NCI-H146 treated with DMSO at 0.1 percent for 48 hours (cell line): ENCODE measurements around the gene RPUSD4.

Experiments
- DNase-seq: peaks from one replicate; lab custom pipeline; 2025; ENCODE audit not compliant: unreplicated experiment; lab: John Stamatoyannopoulos, UW

RPUSD4 gene

DNA sequence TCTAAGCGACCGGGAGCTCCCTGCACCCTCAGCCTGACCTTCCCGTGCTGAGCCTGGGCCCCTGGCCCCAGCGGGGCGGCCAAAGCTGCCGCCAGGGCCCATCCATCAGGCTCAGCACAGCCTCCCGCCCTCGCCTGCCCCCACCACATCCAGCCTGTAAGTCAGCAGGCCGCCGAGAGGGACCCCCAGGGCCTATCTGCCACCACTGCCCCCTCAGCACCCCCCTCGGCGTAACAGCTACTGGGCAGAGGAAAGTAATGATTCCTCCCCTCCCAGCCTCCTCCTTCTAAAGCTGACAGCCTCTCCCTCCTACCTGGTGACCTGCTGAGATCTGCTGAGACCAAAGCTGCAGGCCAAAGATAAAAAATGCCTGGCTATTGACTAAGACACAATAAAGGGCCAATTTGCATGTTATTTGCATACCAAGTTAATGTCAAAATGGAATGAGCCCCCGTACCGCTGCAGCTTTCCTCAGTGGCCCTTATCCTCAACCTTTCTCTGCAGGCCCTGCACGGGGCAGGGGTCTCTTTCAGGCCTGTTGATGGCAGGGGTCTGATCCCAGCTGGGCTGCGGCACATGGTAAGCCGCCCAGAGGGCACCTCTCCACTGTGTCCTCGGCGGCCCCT lies 51.6 kb downstream of the RPUSD4 start:
- no peak for DNase-seq

DNA sequence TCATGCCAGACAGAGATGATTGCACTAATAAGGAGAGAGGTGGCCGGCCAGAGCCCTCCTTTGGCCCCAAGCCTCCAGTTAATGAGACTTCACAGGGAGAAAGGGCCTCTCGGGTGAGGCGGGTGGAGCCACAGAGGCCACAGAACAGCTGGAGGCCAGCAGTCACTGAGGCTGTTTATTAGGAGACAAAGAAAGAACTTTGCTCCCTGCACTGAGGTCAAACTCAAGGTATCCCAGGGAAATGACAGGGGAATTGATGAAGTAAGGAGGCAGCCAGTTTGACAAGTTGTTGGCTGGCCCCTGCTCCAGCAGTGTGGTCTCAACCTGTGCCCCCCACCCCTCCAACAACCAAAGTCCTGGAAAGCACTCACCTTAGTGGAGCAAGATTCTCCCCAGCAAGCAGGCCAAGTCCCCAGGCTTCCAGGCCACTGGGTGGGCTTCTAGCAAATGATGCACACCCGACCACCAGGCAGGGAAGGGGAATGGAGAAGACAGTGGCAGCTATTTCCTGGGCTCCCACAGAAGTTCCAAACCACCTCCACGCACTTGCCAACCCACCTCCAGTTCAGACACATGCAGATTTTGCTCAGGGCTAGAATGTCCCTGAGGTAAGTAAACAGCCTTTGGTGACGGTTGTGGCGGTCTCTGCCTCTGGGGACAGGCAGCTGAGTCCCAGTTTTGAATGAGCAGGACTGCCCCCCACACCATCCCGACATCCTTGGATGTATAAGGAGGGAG lies 53.2 kb downstream of the RPUSD4 start:
- DNase-seq: no peak

DNA sequence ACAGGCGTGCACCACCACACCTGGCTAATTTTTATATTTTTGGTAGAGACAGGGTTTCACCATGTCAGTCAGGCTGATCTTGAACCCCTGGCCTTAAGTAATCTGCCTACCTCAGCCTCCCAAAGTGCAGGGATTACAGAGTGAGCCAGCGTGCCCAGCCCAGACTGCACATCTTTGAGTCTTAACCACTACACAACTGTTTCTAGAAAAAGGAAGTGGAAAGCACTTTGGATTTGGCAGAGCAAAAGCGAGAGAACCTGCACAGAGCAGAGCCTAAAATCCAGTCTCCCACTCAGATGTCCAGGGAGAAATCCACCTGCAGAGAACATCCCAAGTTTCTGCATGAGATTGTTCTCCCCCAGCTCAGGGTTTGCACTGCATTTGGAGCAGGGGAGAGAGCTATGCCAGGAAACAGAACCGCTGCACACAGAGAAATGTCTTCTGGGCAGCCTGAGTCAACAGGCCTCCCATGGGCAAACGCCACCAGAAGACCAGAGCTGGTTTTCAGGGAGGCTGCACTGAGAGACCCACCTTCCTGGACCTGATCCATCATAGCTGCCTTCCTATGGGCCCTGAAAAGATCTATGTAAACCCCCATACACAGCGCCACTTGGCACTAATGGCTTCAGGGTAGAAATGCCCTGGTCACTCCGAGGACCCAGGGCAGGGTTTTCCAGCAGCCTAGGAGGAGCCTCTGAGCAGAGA lies 54.0 kb downstream of the RPUSD4 start:
- DNase-seq: no peak

DNA sequence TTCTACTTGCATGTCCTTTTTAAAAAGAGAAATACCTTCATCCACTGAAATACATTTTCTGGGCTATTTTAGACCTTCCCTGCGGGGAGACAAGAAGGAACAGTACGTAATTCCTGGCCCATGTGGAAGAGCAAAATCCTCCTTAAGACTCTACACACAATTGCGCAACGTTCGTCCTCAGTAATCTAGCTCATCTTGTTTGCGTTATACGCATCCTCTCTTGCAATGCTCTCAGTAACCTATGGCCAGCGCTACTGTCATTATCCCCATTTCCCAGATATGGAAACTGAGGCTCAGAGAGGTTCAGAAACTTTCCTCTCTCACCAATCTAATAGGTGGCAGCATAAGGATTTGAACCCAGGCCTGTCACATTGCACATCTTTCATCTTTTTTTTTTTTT lies 54.6 kb downstream of the RPUSD4 start:
- no peak for DNase-seq

DNA sequence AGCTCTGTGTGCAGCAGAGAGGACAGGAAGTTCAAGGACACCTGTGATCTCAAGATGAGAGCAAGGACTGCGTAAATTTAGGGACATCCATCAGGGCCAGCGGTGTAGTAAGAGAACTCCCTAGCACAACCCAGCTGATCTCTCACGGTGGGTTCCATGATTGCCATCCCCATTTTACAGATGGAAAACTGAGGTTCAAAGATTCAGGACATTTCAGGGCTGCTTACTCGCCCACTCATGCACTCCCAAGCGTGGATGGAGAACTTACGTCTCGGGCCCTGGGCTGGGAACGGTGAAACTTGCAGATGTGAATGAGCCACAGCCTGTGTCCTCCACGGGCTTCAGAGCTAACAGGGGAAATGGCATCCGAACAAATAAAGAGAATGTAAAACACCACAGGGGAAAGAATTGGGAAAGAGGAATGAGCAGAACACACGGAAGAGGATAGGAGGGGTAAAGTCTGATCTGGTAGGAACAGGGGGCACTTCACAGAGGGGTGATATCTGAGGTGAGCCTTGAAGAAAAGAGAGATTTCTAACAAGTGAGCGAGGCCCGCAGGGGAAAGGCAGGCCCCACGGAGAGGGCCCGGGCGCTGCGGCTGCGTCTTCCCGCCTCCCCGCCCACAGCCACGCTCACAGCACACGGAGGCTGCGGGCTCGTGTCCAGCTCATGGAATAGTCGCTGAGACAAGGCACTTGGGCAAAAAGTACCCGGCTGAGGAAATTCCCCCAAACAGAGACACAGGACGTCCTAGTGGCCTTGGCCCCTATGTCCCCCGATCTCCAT lies 55.9 kb downstream of the RPUSD4 start:
- no peak for DNase-seq

DNA sequence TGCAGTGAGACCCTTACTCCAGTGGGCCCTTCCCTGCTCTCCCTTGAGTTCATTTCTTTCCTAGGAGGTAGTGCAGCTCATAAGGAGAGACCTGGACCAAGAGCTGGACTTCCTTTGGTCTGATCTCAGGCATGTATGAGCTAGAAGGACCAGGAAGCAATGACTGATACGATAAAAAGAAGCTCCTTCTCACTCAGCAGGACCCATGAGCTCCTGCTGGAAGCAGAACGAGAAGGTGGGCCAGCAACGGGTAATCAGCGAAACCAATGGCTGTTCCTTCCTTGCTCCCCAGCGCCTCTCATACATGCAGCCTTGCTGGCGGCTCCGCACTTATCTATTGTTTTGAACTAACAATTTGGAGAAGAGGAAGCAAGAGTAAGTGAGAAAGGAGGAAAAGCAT lies 56.8 kb downstream of the RPUSD4 start:
- no peak for DNase-seq

DNA sequence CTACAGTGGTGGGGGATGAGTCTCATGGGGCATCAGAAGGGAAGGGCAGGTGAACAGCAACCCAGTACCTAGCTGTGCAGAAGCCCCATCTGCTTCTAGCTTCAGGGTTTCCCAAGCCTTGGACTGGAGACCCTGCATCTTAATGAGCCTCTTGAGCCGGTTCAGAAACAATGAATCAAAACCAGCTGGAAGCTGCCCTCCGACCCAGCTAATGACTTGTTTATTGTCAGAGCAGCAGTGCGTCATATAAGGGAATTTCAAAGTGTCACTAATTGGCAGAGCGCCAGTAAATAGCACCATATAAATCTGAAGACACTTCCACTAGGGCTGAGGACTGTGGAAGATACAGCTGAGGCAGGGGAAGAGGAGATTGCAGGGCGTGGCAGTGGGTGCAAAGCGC lies 57.5 kb downstream of the RPUSD4 start:
- peak; percentile 81 for DNase-seq

DNA sequence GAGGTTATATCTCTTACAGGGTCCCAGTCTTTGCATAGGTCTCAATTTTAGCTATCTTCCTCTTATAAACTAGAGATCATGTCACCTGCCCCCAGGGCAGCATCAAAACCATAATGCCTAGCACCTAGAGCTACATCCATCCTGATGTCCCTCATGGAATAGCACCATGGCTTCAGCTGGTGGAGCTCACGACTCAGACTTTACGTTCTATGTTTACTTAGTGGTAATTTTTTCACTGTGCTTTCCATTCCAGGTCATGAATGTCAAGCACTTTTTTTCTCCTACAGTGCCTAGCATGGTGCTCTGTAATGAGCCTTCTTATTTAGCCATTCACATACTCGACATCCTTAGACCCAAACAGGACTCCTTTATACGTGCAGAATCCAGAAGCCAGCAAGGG lies 58.4 kb downstream of the RPUSD4 start:
- no peak for DNase-seq

DNA sequence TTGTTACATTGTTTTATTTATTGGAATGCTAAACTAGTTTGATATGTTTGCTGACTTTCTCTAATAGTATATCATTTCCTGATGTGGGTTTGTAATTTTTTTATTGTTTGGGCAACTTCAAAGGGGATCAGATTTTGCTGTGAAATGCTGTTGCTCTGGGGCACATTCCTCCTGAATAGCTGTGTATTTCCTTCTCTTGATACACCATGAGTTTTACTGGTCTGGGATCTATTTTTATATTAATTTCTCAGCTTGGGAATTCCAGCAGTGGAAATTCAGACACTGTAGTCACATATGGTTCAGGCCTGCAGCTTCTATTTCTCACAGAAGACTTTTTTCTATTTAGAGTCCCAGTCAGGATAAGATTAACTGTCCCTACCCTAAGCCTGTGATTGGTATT lies 58.9 kb downstream of the RPUSD4 start:
- DNase-seq: no peak

DNA sequence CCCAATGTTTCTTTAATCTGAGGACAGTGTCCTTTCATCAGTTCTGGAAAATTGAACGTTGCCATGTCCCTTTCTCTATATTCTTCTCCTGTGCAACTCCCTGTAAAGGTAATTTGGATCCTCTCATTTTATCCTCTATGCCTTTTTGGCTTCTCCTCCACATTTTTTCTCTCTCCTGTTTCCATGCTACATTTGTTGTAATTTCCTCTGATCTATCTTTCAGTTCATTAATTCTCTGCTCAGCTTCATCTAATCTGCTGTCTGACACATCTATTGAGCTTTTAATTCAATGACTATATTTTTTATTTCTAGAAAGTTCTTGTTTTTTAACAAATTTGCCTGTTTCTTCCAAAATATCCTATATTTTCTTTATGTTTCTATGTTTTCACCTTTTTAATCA lies 59.3 kb downstream of the RPUSD4 start:
- no peak for DNase-seq
